CD14-positive monocyte (primary cell): Measurements from ENCODE around the gene BATF3. TPM values are rescaled to one million over a fixed set of nuclear protein-coding genes. Genes with fewer than 3 reads are reported as not detected.

Source experiments
- DNase-seq, 3 donors: peaks; one replicate each; pipeline ENCODE4 v3.0.0-alpha.2; 2011 to 2022
- H2AFZ ChIP-seq: 2 replicates; pipeline ENCODE4 v1.6.0; 2012; ENCODE audit warnings: mild to moderate bottlenecking, low read depth, low read length, inconsistent platforms; ENCODE audit not compliant: insufficient read depth, poor library complexity, severe bottlenecking
- H3K27ac ChIP-seq, 2 donors: 1 replicate in 1 of 2; 2 replicates in 1 of 2; pipeline ENCODE4 v1.5.1; 2012 to 2013; ENCODE audit warnings: low read length in 2 of 2, control low read depth in 1 of 2, inconsistent platforms in 1 of 2, low read depth in 1 of 2, mild to moderate bottlenecking in 1 of 2
- H3K27me3 ChIP-seq, 2 donors: one replicate each; pipeline versions ENCODE4 v1.6.0 to v1.6.1; 2011 to 2013; ENCODE audit warnings: low read length in 2 of 2; ENCODE audit not compliant: control insufficient read depth in 2 of 2, insufficient read depth in 2 of 2
- H3K36me3 ChIP-seq, 2 donors: replicated peaks in 1 of 2; 1 replicate in 1 of 2; 2 replicates in 1 of 2; pipeline versions ENCODE4 v1.5.1 to v1.6.1; 2012 to 2013; ENCODE audit warnings: low read length in 2 of 2, control low read depth in 1 of 2, inconsistent platforms in 1 of 2, mild to moderate bottlenecking in 1 of 2; ENCODE audit not compliant: insufficient read depth in 2 of 2, control insufficient read depth in 1 of 2
- H3K4me1 ChIP-seq, 2 donors: 1 replicate in 1 of 2; 2 replicates in 1 of 2; pipeline versions ENCODE4 v1.5.1 to v1.6.1; 2012 to 2013; ENCODE audit warnings: low read length in 2 of 2, control low read depth in 1 of 2, inconsistent platforms in 1 of 2, mild to moderate bottlenecking in 1 of 2, moderate library complexity in 1 of 2; ENCODE audit not compliant: insufficient read depth in 2 of 2, control insufficient read depth in 1 of 2
- H3K4me2 ChIP-seq: replicated peaks from 2 replicates; pipeline ENCODE3; 2012; ENCODE audit warnings: low read length, moderate library complexity, mild to moderate bottlenecking; ENCODE audit not compliant: poor library complexity, severe bottlenecking; ENCODE audit errors: extremely low read depth
- H3K4me3 ChIP-seq, 3 experiments: fragments of 200-600 bp in 1 of 3; sonication (generic) in 1 of 3; replicated peaks in 1 of 3; 1 replicate in 2 of 3; 2 replicates in 1 of 3; pipeline ENCODE4 v1.5.1; 2011 to 2013; ENCODE audit warnings: low read length in 3 of 3, mild to moderate bottlenecking in 3 of 3, control low read depth in 2 of 3, low read depth in 2 of 3, inconsistent platforms in 1 of 3, moderate library complexity in 1 of 3
- H3K79me2 ChIP-seq: 2 replicates; pipeline ENCODE4 v1.6.0; 2012; ENCODE audit warnings: mild to moderate bottlenecking, control low read depth, inconsistent platforms, low read length, moderate library complexity; ENCODE audit not compliant: insufficient read depth
- H3K9ac ChIP-seq: 2 replicates; pipeline ENCODE4 v1.6.0; 2017; ENCODE audit warnings: low read length, mild to moderate bottlenecking; ENCODE audit not compliant: insufficient read depth, poor library complexity, severe bottlenecking
- H3K9me3 ChIP-seq, 2 donors: replicated peaks in 1 of 2; 1 replicate in 1 of 2; 2 replicates in 1 of 2; pipeline versions ENCODE4 v1.5.1 to v1.6.1; 2012 to 2013; ENCODE audit warnings: low read length in 2 of 2, control low read depth in 1 of 2; ENCODE audit not compliant: control insufficient read depth in 1 of 2, insufficient read depth in 1 of 2
- H4K20me1 ChIP-seq: 2 replicates; pipeline ENCODE4 v1.6.0; 2012; ENCODE audit warnings: mild to moderate bottlenecking, low read length, control low read depth, moderate library complexity; ENCODE audit not compliant: insufficient read depth
- H3K27ac Mint-ChIP-seq, 7 donors: one replicate each; pipeline ENCODE4 v1.8.0; 2020; ENCODE audit warnings: mild to moderate bottlenecking in 7 of 7, mixed read lengths in 7 of 7, moderate library complexity in 6 of 7, inconsistent platforms in 2 of 7
- H3K27me3 Mint-ChIP-seq, 3 donors: one replicate each; pipeline ENCODE4 v1.8.0; 2021 to 2022; ENCODE audit warnings: low read depth in 3 of 3, mild to moderate bottlenecking in 3 of 3, mixed read lengths in 3 of 3, moderate library complexity in 3 of 3, inconsistent platforms in 1 of 3
- H3K36me3 Mint-ChIP-seq, 2 donors: one replicate each; pipeline ENCODE4 v1.8.0; 2020; ENCODE audit warnings: mixed read lengths in 2 of 2, inconsistent platforms in 1 of 2, mild to moderate bottlenecking in 1 of 2
- H3K4me1 Mint-ChIP-seq: one replicate; pipeline ENCODE4 v1.8.0; 2020; ENCODE audit warnings: mild to moderate bottlenecking, mixed read lengths
- H3K4me3 Mint-ChIP-seq, 2 donors: one replicate each; pipeline ENCODE4 v1.8.0; 2020; ENCODE audit warnings: mild to moderate bottlenecking in 2 of 2, mixed read lengths in 2 of 2, moderate library complexity in 1 of 2
- H3K9me3 Mint-ChIP-seq, 7 donors: one replicate each; pipeline ENCODE4 v1.8.0; 2020 to 2022; ENCODE audit warnings: mixed read lengths in 7 of 7, mild to moderate bottlenecking in 6 of 7, moderate library complexity in 6 of 7, inconsistent platforms in 2 of 7
- WGBS: methylation state at CpG from one replicate; pipeline ENCODE4 v1.1.5; 2013; ENCODE audit warnings: missing lambda C conversion rate; ENCODE audit not compliant: insufficient coverage; 5-methylcytosine and 5-hydroxymethylcytosine counted together
- intact Hi-C, 2 donors: fragments of 100-400 bp; cut with micrococcal nuclease; formaldehyde crosslinking; loops; one replicate each; pipeline versions ENCODE4 v1.15.0 to v1.15.1; 2023
- polyA plus RNA-seq, 3 donors: library from polyadenylated mRNA; depleted of rRNA in 1 of 3; unstranded in 2 of 3; stranded (reverse) in 1 of 3; fragments of 300-500 nt in 2 of 3; fragments of >200 nt in 1 of 3; fragmentation: Illumina TruSeq in 2 of 3; gene quantifications; 1 replicate in 2 of 3; 2 replicates in 1 of 3; pipeline ENCODE4 v1.2.3, GENCODE V29; 2012 to 2021
- TF ChIP-seq, protein P1 (sequence below): fragments of 200-600 bp; IDR thresholded peaks from one replicate; pipeline ENCODE4 v1.8.0; 2022; ENCODE audit warnings: antibody characterized with exemption, mild to moderate bottlenecking

Gene BATF3
- polyA plus RNA-seq, 3 donors: 9.3 to 34.7 (median 15.1) TPM

DNA sequence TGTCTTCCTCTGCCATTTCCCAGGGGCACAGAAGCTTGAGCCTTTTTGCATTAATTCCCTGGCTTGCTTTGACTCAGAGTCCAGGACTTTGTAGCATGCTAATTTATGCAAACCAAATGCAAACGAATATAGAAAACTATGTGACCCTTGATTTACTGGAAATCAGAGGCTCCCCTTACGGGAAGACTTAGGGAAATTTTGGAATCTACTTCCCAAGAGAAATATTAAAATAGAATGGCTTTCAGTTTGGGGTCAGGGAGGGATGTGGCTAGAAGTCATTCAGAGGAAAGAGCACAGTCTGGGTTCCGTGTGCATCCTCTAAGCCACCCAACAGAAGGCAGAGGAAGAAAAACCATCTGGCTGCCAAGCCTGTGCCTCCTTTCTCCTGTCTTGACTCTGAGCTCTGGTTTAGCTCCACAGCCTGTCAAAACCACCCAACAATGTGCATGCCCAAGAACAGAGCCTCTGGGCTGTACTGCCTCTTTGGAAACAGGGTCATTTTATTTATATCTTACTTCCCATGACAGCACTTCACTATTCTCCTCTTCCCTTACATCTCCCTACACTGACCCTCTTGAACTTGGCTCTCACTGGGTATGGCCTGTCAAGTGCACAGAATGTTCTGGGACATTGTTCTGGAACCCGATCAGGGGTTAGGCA lies 61.0 kb downstream of the BATF3 start:
- Mint-ChIP-seq H3K27ac (peak overlapping the region in 3 of 7 donors; percentile 37 to 89 (median 68)), H3K27me3 (peaks cover 0 to 2% (median 1%) of the 10 kb centered on the region in 3 donors), H3K4me3 (no peak overlapping the region), H3K9me3 (peaks cover 4 to 17% (median 8%) of the 10 kb centered on the region in 7 donors), H3K4me1 (peaks cover 51% of the 10 kb centered on the region), H3K36me3 (peaks cover 0 to 3% of the 10 kb centered on the region in 2 donors)
- H3K4me3 ChIP-seq: no peak overlapping the region
- H3K9me3 ChIP-seq: peaks cover 5 to 9% of the 10 kb centered on the region in 2 donors
- no peaks in the 10 kb centered on the region for H4K20me1 ChIP-seq
- intact Hi-C loops: no loop called here
- no peak for DNase-seq
- H3K4me1 ChIP-seq: peaks cover 45 to 46% of the 10 kb centered on the region in 2 donors
- 44% methylated on average over 2 of the region's 4 CpGs for WGBS
- H3K4me2 ChIP-seq: no peak overlapping the region
- TF ChIP-seq, protein P1, sequence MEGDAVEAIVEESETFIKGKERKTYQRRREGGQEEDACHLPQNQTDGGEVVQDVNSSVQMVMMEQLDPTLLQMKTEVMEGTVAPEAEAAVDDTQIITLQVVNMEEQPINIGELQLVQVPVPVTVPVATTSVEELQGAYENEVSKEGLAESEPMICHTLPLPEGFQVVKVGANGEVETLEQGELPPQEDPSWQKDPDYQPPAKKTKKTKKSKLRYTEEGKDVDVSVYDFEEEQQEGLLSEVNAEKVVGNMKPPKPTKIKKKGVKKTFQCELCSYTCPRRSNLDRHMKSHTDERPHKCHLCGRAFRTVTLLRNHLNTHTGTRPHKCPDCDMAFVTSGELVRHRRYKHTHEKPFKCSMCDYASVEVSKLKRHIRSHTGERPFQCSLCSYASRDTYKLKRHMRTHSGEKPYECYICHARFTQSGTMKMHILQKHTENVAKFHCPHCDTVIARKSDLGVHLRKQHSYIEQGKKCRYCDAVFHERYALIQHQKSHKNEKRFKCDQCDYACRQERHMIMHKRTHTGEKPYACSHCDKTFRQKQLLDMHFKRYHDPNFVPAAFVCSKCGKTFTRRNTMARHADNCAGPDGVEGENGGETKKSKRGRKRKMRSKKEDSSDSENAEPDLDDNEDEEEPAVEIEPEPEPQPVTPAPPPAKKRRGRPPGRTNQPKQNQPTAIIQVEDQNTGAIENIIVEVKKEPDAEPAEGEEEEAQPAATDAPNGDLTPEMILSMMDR: no peak
- no peaks in the 10 kb centered on the region for H3K27me3 ChIP-seq
- no peak overlapping the region for H2AFZ ChIP-seq
- H3K36me3 ChIP-seq: no peaks in the 10 kb centered on the region
- H3K27ac ChIP-seq: no peak overlapping the region
- H3K9ac ChIP-seq: no peak overlapping the region
- H3K79me2 ChIP-seq: no peaks in the 10 kb centered on the region

DNA sequence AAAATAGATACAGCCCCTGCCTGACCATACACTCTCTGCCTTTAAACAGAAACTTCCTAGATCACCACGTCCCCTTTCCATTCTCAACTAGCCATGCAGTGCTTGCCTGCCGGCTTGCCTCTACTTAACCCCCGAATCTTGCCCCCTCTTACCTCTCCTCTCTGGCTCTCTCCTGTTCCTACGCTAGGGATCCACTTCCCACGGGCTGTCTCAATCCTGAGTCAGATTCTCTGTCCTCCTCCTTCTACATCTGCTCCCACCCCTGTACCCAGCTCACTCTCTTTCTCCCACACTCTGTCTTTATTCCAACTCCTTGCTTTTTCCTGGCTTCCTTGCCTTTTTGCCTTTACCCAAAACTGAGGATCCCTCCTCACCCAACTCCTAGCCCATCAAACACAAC lies 61.7 kb downstream of the BATF3 start:
- Histone ChIP-seq H3K4me1 (peaks cover 45 to 46% of the 10 kb centered on the region in 2 donors), H4K20me1 (no peaks in the 10 kb centered on the region), H3K4me2 (no peak overlapping the region), H3K79me2 (no peaks in the 10 kb centered on the region), H3K4me3 (no peak overlapping the region), H3K36me3 (no peaks in the 10 kb centered on the region), H3K27ac (no peak overlapping the region), H2AFZ (no peak overlapping the region), H3K27me3 (no peaks in the 10 kb centered on the region), H3K9me3 (peaks cover 5 to 9% of the 10 kb centered on the region in 2 donors), H3K9ac (no peak overlapping the region)
- Mint-ChIP-seq H3K27me3 (peaks cover 0 to 2% (median 1%) of the 10 kb centered on the region in 3 donors), H3K4me1 (peaks cover 53% of the 10 kb centered on the region), H3K4me3 (no peak overlapping the region), H3K27ac (peak overlapping the region; percentile 63 to 97 (median 87)), H3K36me3 (peaks cover 0 to 3% of the 10 kb centered on the region in 2 donors), H3K9me3 (peaks cover 4 to 17% (median 8%) of the 10 kb centered on the region in 7 donors)
- WGBS: 69% methylated on average over 5 of the region's 5 CpGs
- TF ChIP-seq, protein P1: no peak
- no peak for DNase-seq
- intact Hi-C loops: no loop called here

Other genes with a start within 250 kb of the BATF3 start
- 100 to 1,000 TPM in 1 of 3 donors, 10 to 100 TPM in 2; 10.4 to 227 (median 13.3) TPM for gene ATF3, start 91.1 kb downstream of the BATF3 start, polyA plus RNA-seq
- 10 to 100 TPM; 16.8 to 80.3 (median 62.3) TPM for gene NSL1, start 91.9 kb upstream of the BATF3 start, polyA plus RNA-seq
- gene TATDN3, start 92.1 kb upstream of the BATF3 start, polyA plus RNA-seq: 10 to 100 TPM; 12.1 to 34.3 (median 31.4) TPM
- under 1 TPM in 1 of 3 donors, not detected in 2; 0.29 TPM for gene SPATA45, start 147.8 kb upstream of the BATF3 start, polyA plus RNA-seq
- 1 to 10 TPM; 1.8 to 5.5 (median 2.8) TPM for gene FLVCR1, start 158.4 kb upstream of the BATF3 start, polyA plus RNA-seq